Measurements from ENCODE around the gene FOXP1.

DNA sequence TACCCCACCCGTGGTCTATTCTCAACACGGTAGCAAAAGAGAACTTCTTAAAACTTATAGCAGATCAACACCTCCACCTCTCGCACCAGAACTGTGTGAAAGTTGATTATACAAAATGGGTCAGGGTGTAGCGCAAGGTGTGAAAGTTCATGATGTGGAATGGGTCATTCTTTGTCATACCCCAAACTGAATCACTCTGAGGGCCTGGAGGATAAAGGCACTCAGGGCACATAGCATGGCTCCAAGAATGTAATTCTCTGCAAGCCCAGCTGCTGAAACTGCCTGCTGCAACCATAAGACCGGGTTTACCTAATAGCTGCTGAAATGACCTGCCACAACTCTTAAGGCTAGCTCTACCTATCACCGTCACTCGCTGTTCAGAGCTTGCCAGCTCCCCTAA lies 70.0 kb downstream of the FOXP1 start:
- TF ChIP-seq EZH2phosphoT487 (IDR thresholded peaks at IDR 0.05; ENCODE audit: insufficient read depth, low read depth) (no peak), EZH2 (IDR thresholded peaks at IDR 0.05; ENCODE audit: insufficient read depth, poor library complexity, severe bottlenecking) (no peak)
